Glutamatergic neuron (in vitro differentiated cells): ENCODE results near the gene KCNH4. TPM values are rescaled to one million over a fixed set of nuclear protein-coding genes. Genes with fewer than 3 reads are reported as not detected.
"Not testable (repeated sequence)": the region's sequence is repeated elsewhere in the genome, so short reads cannot be mapped to it uniquely, and the experiment has no call there.

Experiments
- DNase-seq: peaks from one replicate; pipeline ENCODE4 v3.0.0; 2022
- H3K27ac Mint-ChIP-seq: one replicate; pipeline ENCODE4 v1.8.0; 2020; ENCODE audit warnings: mild to moderate bottlenecking, mixed read lengths, inconsistent platforms; ENCODE audit not compliant: unreplicated experiment
- H3K27me3 Mint-ChIP-seq: one replicate; pipeline ENCODE4 v1.8.0; 2020; ENCODE audit warnings: mild to moderate bottlenecking, moderate library complexity, mixed read lengths, inconsistent platforms; ENCODE audit not compliant: unreplicated experiment
- H3K36me3 Mint-ChIP-seq: one replicate; pipeline ENCODE4 v1.8.0; 2020; ENCODE audit warnings: mild to moderate bottlenecking, mixed read lengths, inconsistent platforms; ENCODE audit not compliant: unreplicated experiment
- H3K4me1 Mint-ChIP-seq: one replicate; pipeline ENCODE4 v1.8.0; 2020; ENCODE audit warnings: mild to moderate bottlenecking, low read depth, mixed read lengths, inconsistent platforms; ENCODE audit not compliant: unreplicated experiment
- H3K4me3 Mint-ChIP-seq: one replicate; pipeline ENCODE4 v1.8.0; 2020; ENCODE audit warnings: mild to moderate bottlenecking, mixed read lengths, inconsistent platforms; ENCODE audit not compliant: unreplicated experiment
- H3K9me3 Mint-ChIP-seq: one replicate; pipeline ENCODE4 v1.8.0; 2020; ENCODE audit warnings: mild to moderate bottlenecking, moderate library complexity, mixed read lengths, inconsistent platforms; ENCODE audit not compliant: unreplicated experiment
- total RNA-seq: library from RNA; stranded (reverse); fragmentation: NEBNext Ultra II Directional; extraction: Animal tissue kit (Norgen Biotek cat#: 25700); gene quantifications from one replicate; pipeline ENCODE4 v1.2.1, GENCODE V29; 2021; ENCODE audit not compliant: unreplicated experiment
- TF ChIP-seq, protein P1 (sequence below): fragments of 200-600 bp; sonication (generic); IDR thresholded peaks from one replicate; pipeline ENCODE4 v1.5.0; 2021; ENCODE audit not compliant: partially characterized antibody, unreplicated experiment

KCNH4 gene
- total RNA-seq, 1 donor from 2014 or later, result 0.71 TPM

DNA sequence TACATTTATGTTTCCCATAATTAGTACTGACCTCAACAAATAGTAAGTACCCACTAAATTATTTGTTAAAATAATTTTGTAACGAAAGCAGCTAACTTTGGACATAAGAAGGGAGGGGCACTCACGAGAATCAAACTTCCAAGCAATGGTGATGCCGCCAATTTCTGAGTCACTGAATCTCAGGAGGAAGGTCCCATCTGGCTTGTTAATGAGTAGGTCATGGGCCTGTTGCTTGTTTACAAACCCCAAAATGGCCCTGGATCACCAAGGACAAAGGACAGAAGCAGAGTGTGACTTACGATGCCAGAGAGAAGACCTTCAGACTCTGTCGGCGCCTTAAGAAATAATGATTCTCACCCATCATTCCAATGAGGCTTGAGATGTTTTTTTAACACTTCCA lies 29.1 kb upstream of the KCNH4 start:
- H3K27me3 Mint-ChIP-seq, result no peaks in the 10 kb centered on the region
- no peak for DNase-seq
- H3K4me1 Mint-ChIP-seq, result peaks cover 14% of the 10 kb centered on the region
- TF ChIP-seq, protein P1, sequence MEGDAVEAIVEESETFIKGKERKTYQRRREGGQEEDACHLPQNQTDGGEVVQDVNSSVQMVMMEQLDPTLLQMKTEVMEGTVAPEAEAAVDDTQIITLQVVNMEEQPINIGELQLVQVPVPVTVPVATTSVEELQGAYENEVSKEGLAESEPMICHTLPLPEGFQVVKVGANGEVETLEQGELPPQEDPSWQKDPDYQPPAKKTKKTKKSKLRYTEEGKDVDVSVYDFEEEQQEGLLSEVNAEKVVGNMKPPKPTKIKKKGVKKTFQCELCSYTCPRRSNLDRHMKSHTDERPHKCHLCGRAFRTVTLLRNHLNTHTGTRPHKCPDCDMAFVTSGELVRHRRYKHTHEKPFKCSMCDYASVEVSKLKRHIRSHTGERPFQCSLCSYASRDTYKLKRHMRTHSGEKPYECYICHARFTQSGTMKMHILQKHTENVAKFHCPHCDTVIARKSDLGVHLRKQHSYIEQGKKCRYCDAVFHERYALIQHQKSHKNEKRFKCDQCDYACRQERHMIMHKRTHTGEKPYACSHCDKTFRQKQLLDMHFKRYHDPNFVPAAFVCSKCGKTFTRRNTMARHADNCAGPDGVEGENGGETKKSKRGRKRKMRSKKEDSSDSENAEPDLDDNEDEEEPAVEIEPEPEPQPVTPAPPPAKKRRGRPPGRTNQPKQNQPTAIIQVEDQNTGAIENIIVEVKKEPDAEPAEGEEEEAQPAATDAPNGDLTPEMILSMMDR, result no peak
- no peak overlapping the region for H3K27ac Mint-ChIP-seq
- H3K36me3 Mint-ChIP-seq, result no peaks in the 10 kb centered on the region
- H3K4me3 Mint-ChIP-seq, result no peak overlapping the region
- H3K9me3 Mint-ChIP-seq, result peaks cover 4% of the 10 kb centered on the region

DNA sequence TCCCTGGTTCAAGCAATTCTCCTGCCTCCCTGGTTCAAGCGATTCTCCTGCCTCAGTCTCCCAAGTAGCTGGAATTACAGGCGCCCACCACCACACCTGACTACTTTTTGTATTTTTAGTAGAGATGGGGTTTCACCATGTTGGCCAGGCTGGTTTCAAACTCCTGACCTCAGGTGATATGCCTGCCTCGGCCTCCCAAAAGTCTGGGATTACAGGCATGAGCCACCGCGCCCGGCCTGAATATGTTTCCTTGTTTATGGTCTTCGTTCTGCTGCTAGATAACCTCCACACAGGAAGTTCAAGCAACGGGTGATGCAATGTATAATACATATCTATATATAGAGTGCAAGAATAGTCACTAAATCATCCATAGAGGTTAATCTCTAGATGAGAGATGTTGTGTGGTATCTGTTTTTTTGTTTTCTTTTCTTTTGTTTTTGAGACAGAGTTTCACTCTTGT lies 25.2 kb upstream of the KCNH4 start:
- H3K36me3 Mint-ChIP-seq, H3K27ac Mint-ChIP-seq, DNase-seq, H3K27me3 Mint-ChIP-seq, H3K9me3 Mint-ChIP-seq, H3K4me3 Mint-ChIP-seq, H3K4me1 Mint-ChIP-seq: not testable (repeated sequence)

DNA sequence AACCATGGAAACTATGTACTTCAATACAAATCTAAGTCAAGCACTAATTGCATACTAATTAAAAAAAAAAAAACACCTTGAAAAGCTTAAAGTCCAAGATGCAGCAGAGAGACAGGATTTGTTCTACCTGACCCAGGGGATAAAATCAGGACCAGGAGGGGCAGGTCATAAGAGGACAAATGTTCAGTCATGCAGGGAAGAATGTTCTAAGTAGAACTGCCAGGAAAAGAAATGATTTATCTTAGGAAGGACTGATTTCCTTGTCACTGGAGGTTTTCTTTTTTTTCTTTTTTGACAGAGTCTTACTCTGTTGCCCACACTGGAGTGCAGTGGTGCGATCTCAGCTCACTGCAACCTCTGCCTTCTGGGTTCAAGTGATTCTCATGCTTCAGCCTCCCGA lies 22.4 kb upstream of the KCNH4 start:
- H3K4me1 Mint-ChIP-seq, result peaks cover 6% of the 10 kb centered on the region
- DNase-seq, result no peak
- TF ChIP-seq, protein P1, result no peak
- no peak overlapping the region for H3K4me3 Mint-ChIP-seq
- peaks cover 3% of the 10 kb centered on the region for H3K27me3 Mint-ChIP-seq
- no peaks in the 10 kb centered on the region for H3K36me3 Mint-ChIP-seq
- H3K27ac Mint-ChIP-seq, result no peak overlapping the region
- H3K9me3 Mint-ChIP-seq, result peaks cover 5% of the 10 kb centered on the region

DNA sequence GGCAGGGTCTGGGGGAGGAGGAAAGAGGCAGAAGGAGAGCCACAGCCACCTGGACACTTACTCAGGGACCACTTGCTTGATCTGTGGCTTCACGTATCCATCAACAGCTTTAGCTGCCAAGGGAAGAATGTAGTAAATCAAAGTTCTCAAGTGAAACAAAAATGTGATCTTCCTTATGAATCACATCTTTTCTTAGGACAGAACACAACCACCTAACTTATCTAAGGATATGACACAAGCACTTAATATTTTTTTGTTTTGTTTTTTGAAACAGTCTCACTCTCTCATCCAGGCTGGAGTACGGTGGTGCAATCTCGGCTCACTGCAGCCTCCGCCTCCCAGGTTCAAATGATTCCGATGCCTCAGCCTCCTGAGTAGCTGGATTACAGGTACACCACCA lies 21.8 kb upstream of the KCNH4 start:
- peaks cover 6% of the 10 kb centered on the region for H3K4me1 Mint-ChIP-seq
- peaks cover 5% of the 10 kb centered on the region for H3K9me3 Mint-ChIP-seq
- no peaks in the 10 kb centered on the region for H3K36me3 Mint-ChIP-seq
- H3K4me3 Mint-ChIP-seq, result no peak overlapping the region
- TF ChIP-seq, protein P1, result no peak
- H3K27me3 Mint-ChIP-seq, result peaks cover 3% of the 10 kb centered on the region
- no peak overlapping the region for H3K27ac Mint-ChIP-seq
- no peak for DNase-seq

DNA sequence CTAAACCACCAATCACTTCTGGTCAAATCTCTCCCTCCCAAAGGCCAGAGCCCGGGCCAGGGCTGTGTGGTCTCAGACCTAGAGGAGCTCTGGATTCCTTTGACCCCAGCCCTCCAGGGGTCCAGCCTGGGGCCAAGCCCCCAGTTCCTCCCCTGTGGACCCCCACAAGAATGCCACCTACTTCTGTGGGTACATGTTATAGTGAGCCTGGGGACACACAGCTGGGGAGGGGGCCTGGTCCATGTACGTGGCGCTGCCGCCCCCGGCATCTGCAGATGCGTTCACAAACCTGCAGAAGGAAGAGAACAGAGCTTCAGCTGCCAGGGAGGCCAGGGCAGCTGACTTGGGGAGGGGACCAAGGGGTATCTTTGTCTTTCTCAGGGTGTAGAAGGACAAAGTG lies 21.2 kb upstream of the KCNH4 start:
- Mint-ChIP-seq H3K27me3 (peaks cover 4% of the 10 kb centered on the region), H3K4me3 (no peak overlapping the region), H3K27ac (no peak overlapping the region), H3K4me1 (peaks cover 6% of the 10 kb centered on the region), H3K36me3 (no peaks in the 10 kb centered on the region), H3K9me3 (peaks cover 5% of the 10 kb centered on the region)
- TF ChIP-seq, protein P1, result no peak
- no peak for DNase-seq

DNA sequence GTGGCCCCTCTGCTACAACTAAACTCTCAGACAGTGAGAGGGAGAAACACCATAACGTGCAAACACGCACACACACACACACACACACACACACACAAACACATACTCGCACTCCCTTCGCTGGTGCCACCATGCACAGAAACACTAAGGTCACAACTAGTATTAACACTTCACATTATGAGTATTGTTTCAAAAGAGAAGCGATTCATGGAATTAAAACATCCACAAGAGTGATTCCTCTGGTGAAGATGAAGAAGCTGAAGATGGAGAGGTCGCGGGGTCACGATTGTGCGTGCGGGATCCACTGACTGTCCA lies 20.5 kb upstream of the KCNH4 start:
- H3K36me3 Mint-ChIP-seq, result no peaks in the 10 kb centered on the region
- TF ChIP-seq, protein P1, result no peak
- H3K4me3 Mint-ChIP-seq, result no peak overlapping the region
- peaks cover 6% of the 10 kb centered on the region for H3K4me1 Mint-ChIP-seq
- peaks cover 5% of the 10 kb centered on the region for H3K27me3 Mint-ChIP-seq
- H3K9me3 Mint-ChIP-seq, result peaks cover 5% of the 10 kb centered on the region
- DNase-seq, result no peak
- peak overlapping the region; percentile 2 for H3K27ac Mint-ChIP-seq
